ENCODE results near the gene AFM. TPM values are rescaled to one million over a fixed set of nuclear protein-coding genes. Genes with fewer than 3 reads are reported as not detected.

AFM gene
- total RNA-seq, 2 donors from 2014 or later: not detected

GRCh38 chr4:73485596-73485995 lies 4.1 kb downstream of the AFM start:
- Histone ChIP-seq H3K9me3 (no peaks in the 10 kb centered on the region), H3K4me3 (no peak overlapping the region), H3K27me3 (replicated peaks; ENCODE audit: insufficient read depth) (no peaks in the 10 kb centered on the region), H3K36me3 (no peaks in the 10 kb centered on the region), H3K4me1 (ENCODE audit: control insufficient read depth in 1 of 2, low read depth in 2 of 2) (no peaks in the 10 kb centered on the region), H3K27ac (no peak overlapping the region)
- ATAC-seq (ENCODE audit: insufficient number of reproducible peaks, low FRiP score, low read depth): no peak
- no peak for DNase-seq (ENCODE audit: low spot score)
- TF ChIP-seq CTCF (IDR thresholded peaks at IDR 0.05): no peak

GRCh38 chr4:73486497-73486896 lies 5.0 kb downstream of the AFM start:
- no peaks in the 10 kb centered on the region for H3K27me3 ChIP-seq (replicated peaks; ENCODE audit: insufficient read depth)
- H3K36me3 ChIP-seq: no peaks in the 10 kb centered on the region
- H3K4me3 ChIP-seq: no peak overlapping the region
- no peak for TF ChIP-seq CTCF (IDR thresholded peaks at IDR 0.05)
- ATAC-seq (ENCODE audit: insufficient number of reproducible peaks, low FRiP score, low read depth): no peak
- no peaks in the 10 kb centered on the region for H3K4me1 ChIP-seq (ENCODE audit: control insufficient read depth in 1 of 2, low read depth in 2 of 2)
- H3K9me3 ChIP-seq: no peaks in the 10 kb centered on the region
- H3K27ac ChIP-seq: no peak overlapping the region
- DNase-seq (ENCODE audit: low spot score): no peak

- no peak for TF ChIP-seq CTCF (IDR thresholded peaks at IDR 0.05)
- Histone ChIP-seq H3K36me3 (no peaks in the 10 kb centered on the region), H3K27ac (no peak overlapping the region), H3K4me3 (no peak overlapping the region), H3K4me1 (ENCODE audit: control insufficient read depth in 1 of 2, low read depth in 2 of 2) (no peaks in the 10 kb centered on the region), H3K9me3 (no peaks in the 10 kb centered on the region), H3K27me3 (replicated peaks; ENCODE audit: insufficient read depth) (no peaks in the 10 kb centered on the region)
- ATAC-seq (ENCODE audit: insufficient number of reproducible peaks, low FRiP score, low read depth): no peak
- DNase-seq (ENCODE audit: low spot score): no peak
Observed at GRCh38 chr4:73487233-73487632, 5.7 kb downstream of the AFM start.

GRCh38 chr4:73499996-73500765 lies 18.6 kb downstream of the AFM start:
- H3K9me3 ChIP-seq: no peaks in the 10 kb centered on the region
- H3K27me3 ChIP-seq (replicated peaks; ENCODE audit: insufficient read depth): no peaks in the 10 kb centered on the region
- H3K36me3 ChIP-seq: no peaks in the 10 kb centered on the region
- DNase-seq (ENCODE audit: low spot score) (no peak), ATAC-seq (ENCODE audit: insufficient number of reproducible peaks, low FRiP score, low read depth) (no peak)
- no peak for TF ChIP-seq CTCF (IDR thresholded peaks at IDR 0.05)
- H3K4me3 ChIP-seq: no peak overlapping the region
- H3K27ac ChIP-seq: no peak overlapping the region
- H3K4me1 ChIP-seq (ENCODE audit: control insufficient read depth in 1 of 2, low read depth in 2 of 2): no peaks in the 10 kb centered on the region

GRCh38 chr4:73501664-73502265 lies 20.2 kb downstream of the AFM start:
- H3K9me3 ChIP-seq: no peaks in the 10 kb centered on the region
- no peak for TF ChIP-seq CTCF (IDR thresholded peaks at IDR 0.05)
- H3K27me3 ChIP-seq (replicated peaks; ENCODE audit: insufficient read depth): no peaks in the 10 kb centered on the region
- DNase-seq (ENCODE audit: low spot score) (no peak), ATAC-seq (ENCODE audit: insufficient number of reproducible peaks, low FRiP score, low read depth) (no peak)
- H3K4me1 ChIP-seq (ENCODE audit: control insufficient read depth in 1 of 2, low read depth in 2 of 2): no peaks in the 10 kb centered on the region
- H3K36me3 ChIP-seq: no peaks in the 10 kb centered on the region
- H3K4me3 ChIP-seq: no peak overlapping the region
- H3K27ac ChIP-seq: no peak overlapping the region
